ENCODE results near the gene AVPR1B. TPM values are rescaled to one million over a fixed set of nuclear protein-coding genes. Genes with fewer than 3 reads are reported as not detected.
"Not testable (repeated sequence)": the region's sequence is repeated elsewhere in the genome, so short reads cannot be mapped to it uniquely, and the experiment has no call there.

The AVPR1B gene
- total RNA-seq, 1 donor from 2014 or later = not detected

DNA sequence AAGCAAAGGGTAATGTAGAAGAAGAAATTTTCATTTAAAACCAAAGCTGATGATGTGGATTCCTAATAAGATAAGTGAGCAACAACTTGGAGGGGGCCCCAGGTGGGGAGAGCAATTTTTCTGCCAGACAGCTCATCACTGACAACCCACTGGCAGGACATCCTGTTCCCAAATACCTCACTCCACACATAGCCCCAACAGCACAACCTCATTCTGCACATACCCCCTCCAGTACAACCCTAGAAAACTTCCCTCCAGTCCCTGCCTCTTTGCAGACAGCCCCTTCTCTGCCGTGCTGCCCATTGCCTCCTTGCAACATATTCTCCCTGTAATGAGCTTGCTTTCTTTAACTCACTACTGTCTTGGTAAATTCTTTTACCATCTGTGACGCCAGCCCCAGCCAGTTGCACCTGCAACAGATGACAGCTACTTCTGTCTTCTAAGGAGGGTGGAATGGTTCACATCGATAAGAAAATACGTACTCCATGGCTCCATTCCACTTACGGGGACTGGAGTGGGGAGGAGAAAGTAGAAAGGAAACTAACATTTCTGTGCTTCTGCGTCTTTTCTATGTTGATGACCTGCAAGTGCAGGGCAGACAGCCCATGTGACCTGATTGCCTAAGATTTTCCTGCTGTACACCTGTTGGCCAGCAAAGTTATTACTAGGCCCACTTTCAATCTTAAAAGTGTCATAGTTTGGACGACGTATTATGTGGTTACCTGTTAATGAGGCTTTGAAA is 49.5 kb downstream of the AVPR1B start:
- Mint-ChIP-seq H3K36me3 (ENCODE audit: low read depth) (no peaks in the 10 kb centered on the region), H3K9me3 (peaks cover 5% of the 10 kb centered on the region), H3K27ac (no peak overlapping the region), H3K27me3 (ENCODE audit: insufficient read depth) (peaks cover 53% of the 10 kb centered on the region), H3K4me3 (no peak overlapping the region), H3K4me1 (ENCODE audit: low read depth) (peaks cover 18% of the 10 kb centered on the region)
- intact Hi-C loops (cut with micrococcal nuclease) = loop anchor here (2.0 kb wide), 1 partner anchor 17 kb away; no protein-coding TSS in a partner anchor
- no peak for DNase-seq (ENCODE audit: low spot score)

- Mint-ChIP-seq H3K9me3 (peaks cover 5% of the 10 kb centered on the region), H3K4me3 (no peak overlapping the region), H3K36me3 (ENCODE audit: low read depth) (no peaks in the 10 kb centered on the region), H3K4me1 (ENCODE audit: low read depth) (peaks cover 18% of the 10 kb centered on the region), H3K27ac (no peak overlapping the region), H3K27me3 (ENCODE audit: insufficient read depth) (peaks cover 55% of the 10 kb centered on the region)
- intact Hi-C loops (cut with micrococcal nuclease) = loop anchor here (2.0 kb wide), 1 partner anchor 16 kb away; no protein-coding TSS in a partner anchor
- no peak for DNase-seq (ENCODE audit: low spot score)
These were observed 50.6 kb downstream of the AVPR1B start for GRCh38 chr1:206066479-206067171.

DNA sequence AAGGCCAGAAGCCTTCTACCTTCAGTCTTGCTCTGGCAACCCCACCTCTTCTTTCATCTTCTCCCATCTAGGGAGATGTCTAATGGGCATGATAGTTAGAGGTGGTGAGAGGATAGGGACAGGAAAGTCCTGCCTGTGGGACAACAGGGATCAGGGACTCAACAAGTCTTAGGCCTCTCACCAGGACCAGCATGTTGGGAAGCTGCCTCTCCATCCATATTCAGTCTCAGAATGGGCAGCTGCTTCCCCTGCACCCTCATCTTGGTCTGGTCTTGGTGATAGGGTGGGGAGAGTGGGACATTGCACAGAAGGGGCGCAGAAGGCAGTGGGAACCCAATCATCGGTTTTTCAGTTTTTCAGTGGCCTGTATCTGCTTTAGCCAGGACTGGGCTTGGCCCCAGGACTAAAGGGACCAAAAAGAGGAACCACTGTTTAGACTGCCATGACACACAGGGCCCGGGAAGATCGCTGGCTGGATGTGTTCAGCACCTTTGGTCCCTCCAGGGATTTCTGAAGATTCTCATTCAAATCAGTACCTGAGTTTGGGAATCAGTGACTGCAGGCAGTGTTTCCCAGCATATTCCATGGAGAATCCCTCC is 51.5 kb downstream of the AVPR1B start:
- H3K27me3 Mint-ChIP-seq (ENCODE audit: insufficient read depth) = peaks cover 52% of the 10 kb centered on the region
- no peak overlapping the region for H3K4me3 Mint-ChIP-seq
- no peak overlapping the region for H3K27ac Mint-ChIP-seq
- no peak for DNase-seq (ENCODE audit: low spot score)
- no peaks in the 10 kb centered on the region for H3K36me3 Mint-ChIP-seq (ENCODE audit: low read depth)
- peaks cover 5% of the 10 kb centered on the region for H3K9me3 Mint-ChIP-seq
- intact Hi-C loops (cut with micrococcal nuclease) = loop anchor here (2.0 kb wide), 1 partner anchor 15 kb away; no protein-coding TSS in a partner anchor
- peaks cover 18% of the 10 kb centered on the region for H3K4me1 Mint-ChIP-seq (ENCODE audit: low read depth)

GRCh38 chr1:206064501-206064900 is 52.7 kb downstream of the AVPR1B start:
- H3K36me3 Mint-ChIP-seq (ENCODE audit: low read depth); H3K4me3 Mint-ChIP-seq; intact Hi-C loops (cut with micrococcal nuclease); DNase-seq (ENCODE audit: low spot score); H3K27ac Mint-ChIP-seq; H3K9me3 Mint-ChIP-seq: not testable (repeated sequence)
- Mint-ChIP-seq H3K4me1 (ENCODE audit: low read depth) (peaks cover 18% of the 10 kb centered on the region), H3K27me3 (ENCODE audit: insufficient read depth) (peaks cover 56% of the 10 kb centered on the region)

DNA sequence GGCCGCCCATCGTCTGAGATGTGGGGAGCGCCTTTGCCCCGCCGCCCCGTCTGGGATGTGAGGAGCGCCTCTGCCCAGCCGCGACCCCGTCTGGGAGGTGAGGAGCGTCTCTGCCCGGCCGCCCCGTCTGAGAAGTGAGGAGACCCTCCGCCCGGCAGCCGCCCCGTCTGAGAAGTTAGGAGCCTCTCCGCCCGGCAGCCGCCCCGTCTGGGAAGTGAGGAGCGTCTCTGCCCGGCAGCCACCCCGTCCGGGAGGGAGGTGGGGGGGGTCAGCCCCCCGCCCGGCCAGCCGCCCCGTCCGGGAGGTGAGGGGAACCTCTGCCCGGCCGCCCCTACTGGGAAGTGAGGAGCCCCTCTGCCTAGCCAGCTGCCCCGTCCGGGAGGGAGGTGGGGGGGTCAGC is 53.2 kb downstream of the AVPR1B start:
- H3K9me3 Mint-ChIP-seq; intact Hi-C loops (cut with micrococcal nuclease); H3K27ac Mint-ChIP-seq; H3K36me3 Mint-ChIP-seq (ENCODE audit: low read depth); H3K4me3 Mint-ChIP-seq; DNase-seq (ENCODE audit: low spot score): not testable (repeated sequence)
- H3K4me1 Mint-ChIP-seq (ENCODE audit: low read depth) = peaks cover 18% of the 10 kb centered on the region
- H3K27me3 Mint-ChIP-seq (ENCODE audit: insufficient read depth) = peaks cover 52% of the 10 kb centered on the region

DNA sequence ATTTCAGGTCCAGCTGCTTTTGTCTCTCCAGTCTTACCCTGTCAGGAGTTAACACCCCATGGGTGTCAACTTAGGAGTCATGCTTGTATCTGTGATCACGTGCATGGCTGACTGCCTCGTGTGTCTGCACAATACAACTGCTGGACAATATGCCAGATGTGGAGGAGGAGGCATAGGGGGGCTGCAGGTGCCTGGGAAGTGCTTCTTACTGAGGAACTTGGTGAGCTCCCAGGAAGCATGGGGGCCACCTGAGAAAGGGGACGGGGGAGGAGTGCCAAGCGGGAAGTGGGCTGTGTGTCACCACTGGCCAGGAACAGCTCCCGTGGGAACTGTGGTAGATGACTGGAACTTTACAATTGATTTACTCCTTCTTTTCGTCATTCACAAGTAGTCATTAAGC is 54.7 kb downstream of the AVPR1B start:
- peaks cover 11% of the 10 kb centered on the region for H3K4me1 Mint-ChIP-seq (ENCODE audit: low read depth)
- H3K27ac Mint-ChIP-seq = no peak overlapping the region
- intact Hi-C loops (cut with micrococcal nuclease) = no loop called here
- peaks cover 5% of the 10 kb centered on the region for H3K9me3 Mint-ChIP-seq
- no peaks in the 10 kb centered on the region for H3K36me3 Mint-ChIP-seq (ENCODE audit: low read depth)
- no peak for DNase-seq (ENCODE audit: low spot score)
- H3K27me3 Mint-ChIP-seq (ENCODE audit: insufficient read depth) = peaks cover 42% of the 10 kb centered on the region
- no peak overlapping the region for H3K4me3 Mint-ChIP-seq

GRCh38 chr1:206060844-206061243 is 56.3 kb downstream of the AVPR1B start:
- intact Hi-C loops (cut with micrococcal nuclease) = no loop called here
- no peaks in the 10 kb centered on the region for H3K36me3 Mint-ChIP-seq (ENCODE audit: low read depth)
- peaks cover 39% of the 10 kb centered on the region for H3K27me3 Mint-ChIP-seq (ENCODE audit: insufficient read depth)
- H3K9me3 Mint-ChIP-seq = peaks cover 5% of the 10 kb centered on the region
- no peak overlapping the region for H3K4me3 Mint-ChIP-seq
- H3K27ac Mint-ChIP-seq = no peak overlapping the region
- no peak for DNase-seq (ENCODE audit: low spot score)
- H3K4me1 Mint-ChIP-seq (ENCODE audit: low read depth) = no peaks in the 10 kb centered on the region

Other genes with a start within 250 kb of the AVPR1B start
- gene SLC26A9, start 173.9 kb downstream of the AVPR1B start, total RNA-seq = not detected in 2 replicates
- gene RAB7B, start 114.0 kb downstream of the AVPR1B start, total RNA-seq = not detected in 2 replicates
- gene CTSE, start 93.5 kb downstream of the AVPR1B start, total RNA-seq = not detected in 2 replicates
- gene RHEX, start 64.2 kb downstream of the AVPR1B start, total RNA-seq = not detected in 2 replicates
- 32.3 and 34.0 TPM in 2 replicates for gene FAM72A, start 85.5 kb upstream of the AVPR1B start, total RNA-seq
- gene SRGAP2, start 86.2 kb upstream of the AVPR1B start, total RNA-seq = 122 and 129 TPM in 2 replicates